Smooth muscle cell (in vitro differentiated cells): Measurements from ENCODE around the gene EVA1A. TPM values are rescaled to one million over a fixed set of nuclear protein-coding genes. Genes with fewer than 3 reads are reported as not detected.

Source experiments
- DNase-seq: peaks from one replicate; lab custom pipeline; 2025; ENCODE audit not compliant: unreplicated experiment; lab: John Stamatoyannopoulos, UW
- H2AFZ ChIP-seq: fragments of 200-600 bp; sonication (generic); 2 replicates; pipeline ENCODE4 v1.6.0; 2016; ENCODE audit warnings: antibody characterized with exemption, low read depth, mild to moderate bottlenecking
- H3F3A ChIP-seq: fragments of 200-600 bp; sonication (generic); 2 replicates; pipeline ENCODE4 v1.6.0; 2017; ENCODE audit warnings: antibody characterized with exemption, low read depth
- H3K27ac ChIP-seq: fragments of 200-600 bp; sonication (generic); 2 replicates; pipeline ENCODE4 v1.5.1; 2016; ENCODE audit warnings: low read depth, mild to moderate bottlenecking
- H3K27me3 ChIP-seq: fragments of 200-600 bp; sonication (generic); 2 replicates; pipeline ENCODE4 v1.6.1; 2016; ENCODE audit warnings: low read depth, mild to moderate bottlenecking
- H3K36me3 ChIP-seq: fragments of 200-600 bp; sonication (generic); 2 replicates; pipeline ENCODE4 v1.5.1; 2016; ENCODE audit warnings: low read depth
- H3K4me1 ChIP-seq: fragments of 200-600 bp; sonication (generic); 2 replicates; pipeline ENCODE4 v1.5.1; 2016; ENCODE audit warnings: low read depth
- H3K4me2 ChIP-seq: fragments of 200-600 bp; sonication (generic); 2 replicates; pipeline ENCODE4 v1.6.0; 2016; ENCODE audit warnings: mild to moderate bottlenecking
- H3K4me3 ChIP-seq: fragments of 200-600 bp; sonication (generic); 2 replicates; pipeline ENCODE4 v1.5.1; 2016; ENCODE audit warnings: mild to moderate bottlenecking
- H3K79me2 ChIP-seq: fragments of 200-600 bp; sonication (generic); 2 replicates; pipeline ENCODE4 v1.6.0; 2016; ENCODE audit warnings: low read depth, mild to moderate bottlenecking
- H3K9ac ChIP-seq: fragments of 200-600 bp; sonication (generic); 2 replicates; pipeline ENCODE4 v1.6.0; 2016; ENCODE audit warnings: low read depth
- H3K9me3 ChIP-seq: fragments of 200-600 bp; sonication (generic); replicated peaks from 2 replicates; pipeline ENCODE4 v1.5.1; 2016; ENCODE audit warnings: low read depth
- H4K20me1 ChIP-seq: fragments of 200-600 bp; sonication (generic); 2 replicates; pipeline ENCODE4 v1.6.0; 2016; ENCODE audit warnings: low read depth
- CTCF ChIP-seq: fragments of 200-600 bp; sonication (generic); IDR thresholded peaks from 2 replicates; pipeline ENCODE4 v1.5.1; 2017; ENCODE audit warnings: borderline replicate concordance, mild to moderate bottlenecking, antibody characterized with exemption; ENCODE audit not compliant: insufficient read depth, poor library complexity, severe bottlenecking
- WGBS: methylation state at CpG from one replicate; pipeline ENCODE4 v1.1.7; 2016; ENCODE audit warnings: low lambda C conversion rate; 5-methylcytosine and 5-hydroxymethylcytosine counted together
- polyA plus RNA-seq: library from polyadenylated mRNA; unstranded; fragments of >200 nt; fragmentation: Nextera tagmentation; extraction: Ambion mirVana; gene quantifications from 2 replicates; pipeline ENCODE4 v1.2.1, GENCODE V29; 2016
- total RNA-seq: library from RNA; depleted of rRNA; stranded (reverse); fragments of >200 nt; gene quantifications from 2 replicates; pipeline ENCODE4 v1.2.3, GENCODE V29; 2014

The EVA1A gene
- total and polyA plus RNA-seq, 2 experiments from 2014 or later, result 84.1 to 89.2 TPM

GRCh38 chr2:75513616-75514170 lies 47.0 kb downstream of the EVA1A start:
- peaks cover 9% of the 10 kb centered on the region for H3K36me3 ChIP-seq
- 83% methylated on average over 4 of the region's 4 CpGs for WGBS
- no peak overlapping the region for H3K9ac ChIP-seq
- peak overlapping the region; percentile 36 for H3K27ac ChIP-seq
- DNase-seq, result no peak
- no peak overlapping the region for H3K4me3 ChIP-seq
- H4K20me1 ChIP-seq, result no peaks in the 10 kb centered on the region
- H3F3A ChIP-seq, result no peaks in the 10 kb centered on the region
- H3K9me3 ChIP-seq, result peaks cover 6% of the 10 kb centered on the region
- H3K4me1 ChIP-seq, result no peaks in the 10 kb centered on the region
- H2AFZ ChIP-seq, result no peak overlapping the region
- no peak overlapping the region for H3K4me2 ChIP-seq
- TF ChIP-seq CTCF, result no peak
- H3K79me2 ChIP-seq, result no peaks in the 10 kb centered on the region
- no peaks in the 10 kb centered on the region for H3K27me3 ChIP-seq

- peak overlapping the region; percentile 36 for H3K27ac ChIP-seq
- no peak for TF ChIP-seq CTCF
- no peaks in the 10 kb centered on the region for H4K20me1 ChIP-seq
- no peaks in the 10 kb centered on the region for H3K27me3 ChIP-seq
- no peak for DNase-seq
- H3K9me3 ChIP-seq, result peaks cover 6% of the 10 kb centered on the region
- no peaks in the 10 kb centered on the region for H3K4me1 ChIP-seq
- H3K4me2 ChIP-seq, result no peak overlapping the region
- peaks cover 9% of the 10 kb centered on the region for H3K36me3 ChIP-seq
- no peak overlapping the region for H3K4me3 ChIP-seq
- no peak overlapping the region for H3K9ac ChIP-seq
- H2AFZ ChIP-seq, result no peak overlapping the region
- H3K79me2 ChIP-seq, result no peaks in the 10 kb centered on the region
- H3F3A ChIP-seq, result no peaks in the 10 kb centered on the region
These were observed 48.1 kb downstream of the EVA1A start for GRCh38 chr2:75512455-75513212.

GRCh38 chr2:75506101-75506697 lies 54.5 kb downstream of the EVA1A start:
- Histone ChIP-seq H3K9me3 (no peaks in the 10 kb centered on the region), H3K4me2 (no peak overlapping the region), H3K9ac (no peak overlapping the region), H4K20me1 (no peaks in the 10 kb centered on the region), H3K4me1 (no peaks in the 10 kb centered on the region), H3K36me3 (no peaks in the 10 kb centered on the region), H3K79me2 (no peaks in the 10 kb centered on the region), H3K4me3 (no peak overlapping the region), H3K27me3 (no peaks in the 10 kb centered on the region), H3F3A (no peaks in the 10 kb centered on the region), H3K27ac (no peak overlapping the region), H2AFZ (no peak overlapping the region)
- DNase-seq, result no peak
- TF ChIP-seq CTCF, result no peak
- 86% methylated on average over 1 of the region's 1 CpG for WGBS
